GM19238 (cell line): ENCODE results near the gene XPC.

Experiments
- DNase-seq: peaks from one replicate; pipeline ENCODE4 v3.0.0; 2011; ENCODE audit warnings: low spot score; ENCODE audit not compliant: insufficient read length

XPC gene

DNA sequence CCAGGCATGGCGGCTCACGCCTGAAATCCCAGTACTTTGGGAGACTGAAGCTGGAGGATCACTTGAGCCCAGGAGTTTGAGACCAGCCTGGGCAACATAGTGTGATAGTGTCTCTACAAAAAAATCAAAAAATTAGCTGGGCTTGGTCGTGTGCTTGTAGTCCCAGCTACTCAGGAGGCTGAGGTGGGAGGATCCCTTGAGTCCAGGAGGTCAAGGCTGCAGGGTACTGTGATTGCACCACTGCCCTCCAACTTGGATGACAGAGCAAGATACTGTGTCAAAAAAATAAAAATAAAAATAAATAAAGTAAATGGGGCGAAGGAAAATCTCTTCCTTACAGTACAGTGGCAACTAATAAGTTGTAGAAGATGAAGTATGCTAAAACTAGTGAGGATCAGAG lies 29.8 kb upstream of the XPC start:
- no peak for DNase-seq

DNA sequence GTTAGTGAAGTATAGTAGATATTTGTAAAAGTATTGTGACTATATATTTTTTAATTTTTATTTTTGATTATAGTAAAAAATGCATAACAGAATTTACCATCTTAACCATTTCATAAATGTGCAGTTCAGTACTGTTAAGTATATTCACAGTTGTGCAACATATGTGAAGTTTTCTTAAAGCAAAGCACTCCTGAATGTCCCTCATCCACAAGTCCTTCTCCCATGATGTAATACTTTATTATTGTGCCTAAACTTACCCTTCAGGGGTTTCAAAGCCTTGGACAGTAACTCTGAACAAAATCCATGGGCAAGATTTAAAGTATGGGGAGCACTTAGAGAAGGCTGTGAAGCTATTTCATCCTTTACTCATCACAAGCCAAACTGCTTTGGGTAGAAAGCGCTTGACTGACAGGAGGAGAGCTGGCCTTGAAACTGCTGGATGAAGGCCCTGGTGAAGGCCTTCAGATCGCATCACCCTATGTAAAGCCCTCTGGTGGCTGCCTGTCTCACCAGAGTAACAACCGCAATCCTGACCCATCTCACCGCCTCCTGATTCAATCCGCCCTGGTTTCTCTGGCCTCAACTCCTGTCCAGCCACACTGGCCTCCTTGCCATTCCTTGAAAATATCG lies 28.3 kb upstream of the XPC start:
- no peak for DNase-seq

DNA sequence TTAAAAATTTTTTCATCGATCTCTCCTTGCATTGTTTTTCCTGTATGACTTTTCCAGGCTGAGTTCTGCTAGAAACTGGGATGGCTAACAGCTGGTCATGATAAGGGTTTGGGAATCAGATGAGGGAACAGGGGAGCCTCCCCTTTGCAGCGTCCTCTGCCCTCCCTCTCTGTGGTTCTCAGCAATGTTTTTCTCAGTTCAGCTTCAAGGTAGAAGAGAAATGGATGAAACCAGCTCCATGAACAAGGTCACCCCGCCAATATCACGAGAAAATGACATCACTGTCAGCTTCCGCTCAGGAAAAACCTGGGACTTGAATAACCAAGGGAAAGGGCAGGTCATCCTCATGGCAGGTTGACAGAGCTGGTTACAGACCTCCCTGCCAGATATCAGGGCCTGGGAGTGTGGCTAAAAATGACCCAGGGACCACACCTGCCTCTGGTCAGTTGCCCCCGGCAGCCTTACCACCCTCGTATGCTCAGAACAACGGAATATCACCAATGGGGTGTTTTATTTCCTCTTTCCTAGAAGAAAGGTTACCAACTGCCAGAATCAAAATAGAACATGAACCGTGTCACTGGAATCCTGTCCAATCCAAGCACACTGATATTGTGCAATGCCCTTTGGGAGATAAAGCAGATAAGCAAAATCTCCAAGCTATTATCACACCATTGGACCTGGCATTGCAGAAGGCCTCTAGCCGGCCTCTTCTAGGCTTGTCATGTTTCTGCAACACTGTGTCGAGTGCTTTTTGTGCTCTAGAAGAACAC lies 26.3 kb upstream of the XPC start:
- DNase-seq, result no peak

DNA sequence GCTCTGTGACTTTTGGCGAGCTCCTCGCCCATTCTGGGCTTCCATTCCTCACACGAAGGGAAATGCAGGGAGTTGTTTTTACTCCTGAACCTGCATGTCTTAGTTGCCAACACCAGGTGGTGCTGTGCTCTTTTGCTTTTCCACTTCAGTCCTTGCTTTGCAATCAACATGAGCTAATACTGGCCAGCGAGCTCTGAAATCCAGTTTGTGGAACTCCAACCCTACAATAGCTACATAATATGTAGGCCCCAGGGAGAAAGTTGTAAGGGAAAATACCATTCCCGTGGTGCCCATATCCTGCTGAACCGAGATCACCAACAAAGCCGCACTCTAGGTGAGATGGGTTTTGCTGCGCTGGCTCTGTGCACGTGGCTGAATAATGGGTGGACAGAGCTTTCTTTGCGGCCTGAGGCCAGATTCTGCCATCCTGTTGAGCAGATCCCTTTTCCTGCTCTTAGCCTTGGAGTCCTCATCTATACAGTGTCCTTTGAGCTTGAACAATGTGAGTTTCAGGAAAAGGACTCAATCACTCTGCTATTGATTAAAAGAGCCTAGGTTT lies 25.2 kb upstream of the XPC start:
- peak; percentile 24 for DNase-seq

DNA sequence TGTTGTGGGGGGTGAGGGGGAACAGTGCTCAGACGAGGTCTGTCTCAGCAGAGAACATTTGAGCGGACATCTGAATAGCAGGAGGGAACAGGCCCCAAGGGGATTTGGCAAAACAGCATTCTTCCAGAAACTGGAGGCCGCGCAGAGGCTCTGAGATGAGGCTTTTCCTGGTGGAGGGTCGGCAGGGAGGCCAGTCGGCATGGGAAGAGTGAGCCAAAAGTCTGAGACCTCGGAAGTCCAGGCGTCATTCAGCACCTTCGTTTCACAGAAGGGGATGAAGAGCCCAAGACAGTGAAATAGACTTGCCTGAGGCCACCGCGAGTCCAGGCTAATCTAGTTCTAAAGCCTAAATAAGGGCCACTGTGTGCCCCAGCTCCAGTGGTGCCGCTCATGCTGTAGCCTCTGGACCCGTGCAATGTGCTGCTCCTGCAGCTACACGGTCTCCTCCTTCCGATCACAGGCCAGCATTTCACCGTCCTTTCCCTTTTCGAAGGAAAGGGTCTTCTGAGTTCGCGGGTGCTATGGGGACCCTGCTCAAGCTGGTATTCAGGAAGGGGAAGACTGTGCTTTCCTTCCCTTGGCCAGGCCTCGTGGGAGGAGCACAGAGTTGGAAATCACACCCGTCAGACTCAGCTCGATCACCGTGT lies 24.6 kb upstream of the XPC start:
- DNase-seq, result no peak

DNA sequence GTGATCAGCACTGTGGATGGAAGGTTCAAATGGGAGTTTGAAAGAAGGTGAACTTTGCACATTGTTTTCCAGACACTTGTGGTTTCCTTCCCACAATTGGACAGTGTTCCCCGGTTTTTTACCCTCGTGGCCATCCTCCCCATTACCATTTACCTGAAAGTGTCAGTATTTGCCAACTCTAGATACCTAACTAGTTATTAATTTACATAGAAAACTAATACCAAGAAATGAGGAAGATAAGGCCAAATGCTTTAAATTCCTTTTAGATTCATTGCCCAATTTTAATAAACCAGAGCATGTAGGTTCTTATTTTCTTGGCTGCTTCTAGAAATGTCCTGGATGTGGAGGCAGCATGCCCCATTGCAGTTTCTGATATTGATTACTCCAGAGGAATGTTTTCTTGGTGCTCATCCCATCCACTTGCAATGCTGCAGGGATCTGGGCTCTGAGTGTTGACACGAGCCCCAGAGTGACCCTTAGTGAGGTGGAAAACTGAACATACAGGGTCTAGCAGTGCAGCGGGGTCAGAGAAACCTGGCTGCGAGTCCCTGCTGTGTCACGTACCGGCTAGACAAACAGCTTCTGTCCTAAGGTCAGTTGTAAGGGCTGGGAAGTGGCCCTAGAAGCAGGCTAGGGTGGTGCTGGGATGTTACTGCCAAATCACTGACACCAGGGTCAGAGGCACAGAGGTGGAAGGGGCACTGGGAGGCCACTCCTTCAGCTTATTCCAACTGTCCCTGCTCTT lies 23.7 kb upstream of the XPC start:
- no peak for DNase-seq

DNA sequence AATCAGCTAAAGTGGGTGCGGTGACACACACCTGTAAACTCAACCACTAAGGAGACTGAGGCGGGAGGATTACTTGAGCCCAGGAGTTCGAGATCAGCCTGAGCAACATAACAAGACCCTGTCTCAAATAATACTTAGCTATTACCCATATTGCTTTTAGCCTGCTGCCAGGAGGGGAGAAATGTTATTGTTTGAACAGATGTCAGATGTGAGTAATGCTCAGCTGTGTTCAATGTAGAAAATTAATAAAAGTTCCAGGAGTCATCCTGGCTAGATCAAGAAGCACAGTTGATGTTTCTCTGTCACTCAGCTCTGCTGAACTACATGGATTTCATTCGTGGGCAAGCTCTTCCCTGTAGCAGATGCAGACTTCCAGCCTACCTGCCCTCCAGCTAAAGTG lies 22.4 kb upstream of the XPC start:
- DNase-seq, result no peak

DNA sequence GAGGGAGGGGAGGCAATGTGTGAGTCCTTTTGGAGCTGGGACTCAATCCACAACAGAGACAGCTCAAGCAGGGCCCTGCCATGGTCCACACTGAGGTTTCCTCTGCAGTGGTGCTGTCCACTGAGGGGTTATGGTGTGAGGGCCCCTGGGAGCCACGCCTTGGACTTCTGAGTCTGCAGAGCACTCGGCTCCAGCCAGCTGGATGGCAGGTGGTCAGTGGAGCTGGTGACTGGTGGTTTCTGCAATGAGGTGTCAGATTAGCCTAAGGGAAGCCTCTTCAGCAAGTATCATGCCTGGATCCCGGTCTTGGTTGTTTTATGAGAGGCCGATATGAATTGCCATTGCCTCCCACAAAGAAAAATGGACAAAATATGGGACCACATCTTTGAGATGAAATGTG lies 21.9 kb upstream of the XPC start:
- DNase-seq, result no peak

DNA sequence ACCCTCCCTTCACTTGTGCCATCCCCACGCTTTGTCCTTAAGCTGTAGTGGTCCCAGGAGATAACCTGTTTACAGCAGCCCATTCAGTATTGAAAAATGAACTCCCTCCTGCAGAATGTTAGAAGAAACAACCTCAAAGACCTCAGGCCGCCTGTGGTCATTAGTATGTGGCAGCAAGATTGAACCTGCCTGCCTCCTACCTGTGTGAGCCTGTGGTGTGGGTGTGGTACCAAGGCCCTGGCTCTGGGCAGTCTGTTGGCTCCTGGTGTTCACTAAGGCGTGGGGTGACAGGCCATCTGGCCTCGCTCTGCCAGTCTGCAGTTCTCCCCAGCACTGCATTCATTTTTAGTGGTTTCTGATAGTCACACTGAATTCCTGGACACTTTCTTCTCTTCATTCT lies 21.2 kb upstream of the XPC start:
- DNase-seq, result no peak

DNA sequence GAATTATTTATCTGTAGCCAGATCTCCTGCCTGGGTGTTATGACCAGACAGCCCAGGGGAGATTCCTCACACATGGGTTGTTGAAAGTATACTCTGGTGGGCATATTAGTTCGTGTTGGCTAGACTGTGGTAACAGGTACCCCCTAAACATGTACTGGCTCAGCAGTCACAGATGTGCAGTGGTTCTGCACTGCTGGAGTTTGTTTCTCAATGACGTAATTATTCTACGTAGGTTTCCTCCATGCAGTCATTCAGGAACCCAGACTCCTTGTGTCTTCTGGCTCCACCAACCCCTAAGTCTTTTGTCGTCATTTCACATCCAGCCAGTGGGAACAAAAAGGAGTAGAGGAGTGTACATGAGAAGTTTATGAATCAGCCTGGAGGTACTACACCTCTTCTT lies 16.5 kb upstream of the XPC start:
- no peak for DNase-seq

DNA sequence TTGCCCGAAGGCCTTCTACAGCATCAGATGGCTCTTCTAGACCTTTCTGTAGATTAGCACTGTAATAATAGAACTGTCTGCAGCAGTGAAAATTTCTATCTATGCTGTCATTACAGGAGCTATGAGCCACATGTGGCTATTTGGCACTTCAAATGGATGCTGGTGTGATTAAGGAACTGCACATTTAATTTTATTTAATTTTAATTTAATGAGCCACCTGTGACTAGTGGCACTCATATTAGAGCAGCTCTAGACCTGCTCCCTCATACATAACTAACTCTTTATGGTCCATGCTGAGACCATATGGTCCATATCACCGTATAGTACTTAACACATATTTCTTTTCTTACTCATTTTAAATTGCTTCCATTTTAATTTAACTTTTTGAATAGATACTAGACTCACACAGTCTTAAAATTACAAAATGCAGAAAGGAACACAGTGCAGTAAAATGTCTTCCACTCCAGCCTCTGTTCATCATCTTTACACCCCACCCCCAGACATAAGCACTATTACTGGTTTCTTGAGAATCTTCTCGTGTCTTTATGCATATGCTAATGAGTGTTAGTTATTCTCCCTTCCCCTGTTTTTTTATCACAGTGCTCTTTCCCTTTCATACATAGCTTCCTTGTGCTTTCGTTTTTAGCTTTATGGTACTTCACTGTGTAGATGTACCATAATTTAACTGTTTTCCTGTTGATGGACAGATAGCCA lies 9.8 kb upstream of the XPC start:
- DNase-seq, result no peak

DNA sequence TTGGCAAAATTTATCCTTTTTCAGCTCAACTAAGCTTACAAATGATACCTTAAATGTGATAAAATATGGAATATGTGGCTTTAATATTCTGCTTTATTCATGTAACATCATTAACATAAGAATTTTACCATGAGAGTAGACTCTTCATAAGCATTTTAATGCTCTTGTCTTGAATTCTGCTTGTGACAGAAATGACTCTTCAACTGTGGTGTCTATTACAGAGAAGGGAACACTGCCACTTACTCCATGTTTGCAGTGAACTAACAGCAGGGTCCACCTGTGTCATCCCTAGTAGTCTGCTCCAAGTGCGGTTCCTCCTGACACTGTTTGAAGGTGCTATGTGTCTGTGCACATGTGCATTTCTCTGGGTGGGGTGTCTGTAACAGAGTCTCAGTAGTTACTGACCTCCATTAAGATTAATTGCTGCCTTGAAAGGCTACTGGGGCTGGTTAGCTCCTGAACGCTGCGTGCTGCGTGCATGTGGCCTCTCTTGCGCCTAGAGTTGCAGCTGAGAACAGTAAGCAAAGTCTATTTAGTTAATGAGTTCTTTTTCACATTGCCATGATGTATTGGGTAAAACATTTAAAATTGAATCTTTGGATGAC lies 8.6 kb upstream of the XPC start:
- DNase-seq, result no peak

DNA sequence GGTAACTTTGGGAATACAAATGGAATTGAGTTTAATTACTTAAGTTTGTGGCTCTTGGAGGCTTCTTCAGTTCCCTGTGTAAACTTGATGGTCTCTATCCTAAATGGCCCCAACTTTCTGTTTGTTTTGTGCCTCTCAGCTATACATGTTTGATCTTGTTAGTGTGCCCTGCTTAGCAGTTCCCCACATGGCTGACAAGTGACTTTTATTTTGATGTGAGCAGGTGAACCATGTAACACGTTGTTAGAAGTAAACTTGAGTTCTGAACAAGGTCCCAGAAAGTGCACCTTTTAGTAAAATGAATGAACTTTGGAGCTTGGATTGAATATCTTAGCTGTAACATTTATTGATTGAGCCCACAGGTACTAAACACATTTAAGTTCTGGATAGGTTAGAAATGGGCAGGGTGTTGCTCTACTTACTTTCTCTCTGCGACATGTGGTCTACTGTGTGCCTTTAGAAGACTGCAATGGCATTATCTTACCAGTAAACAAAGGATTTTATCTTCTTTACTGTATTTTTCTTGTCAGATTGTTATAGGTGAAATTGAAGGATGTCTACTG lies 4.7 kb upstream of the XPC start:
- no peak for DNase-seq

DNA sequence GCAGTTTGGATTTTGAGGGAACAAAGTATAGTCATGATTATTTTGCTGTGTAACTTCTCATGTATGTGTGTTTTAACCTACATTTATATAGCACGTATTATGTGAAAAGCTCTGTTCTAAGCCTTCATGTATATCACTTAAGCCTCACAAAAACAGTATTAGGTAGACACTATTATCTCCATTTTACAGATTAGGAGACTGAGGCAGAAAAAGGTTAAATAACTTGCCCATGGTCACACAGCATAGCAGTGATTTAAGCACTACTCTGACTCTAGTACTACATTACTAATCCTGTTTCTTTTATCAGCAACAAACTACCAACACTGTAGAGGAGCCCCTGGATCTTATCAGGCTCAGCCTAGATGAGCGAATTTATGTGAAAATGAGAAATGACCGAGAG lies 2.9 kb upstream of the XPC start:
- DNase-seq, result no peak

DNA sequence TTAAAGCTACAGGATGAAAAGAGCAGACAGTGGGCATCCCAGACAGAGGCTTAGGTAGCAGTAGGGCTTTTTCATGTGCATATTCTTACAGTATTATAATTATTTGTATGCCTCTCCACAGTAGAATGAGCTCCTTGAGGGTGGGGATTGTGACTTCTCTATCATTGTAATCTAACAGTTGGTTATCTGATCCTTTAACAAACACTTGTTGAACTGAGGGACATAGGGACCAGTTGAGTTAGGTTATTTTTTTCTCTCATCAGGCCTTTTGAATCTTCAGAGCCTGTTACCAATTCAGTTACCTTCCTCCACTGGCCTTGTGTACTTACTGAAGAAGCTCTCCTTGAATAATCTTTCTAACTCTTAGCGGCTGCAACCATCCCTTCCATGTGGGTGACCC lies 1.4 kb upstream of the XPC start:
- no peak for DNase-seq

DNA sequence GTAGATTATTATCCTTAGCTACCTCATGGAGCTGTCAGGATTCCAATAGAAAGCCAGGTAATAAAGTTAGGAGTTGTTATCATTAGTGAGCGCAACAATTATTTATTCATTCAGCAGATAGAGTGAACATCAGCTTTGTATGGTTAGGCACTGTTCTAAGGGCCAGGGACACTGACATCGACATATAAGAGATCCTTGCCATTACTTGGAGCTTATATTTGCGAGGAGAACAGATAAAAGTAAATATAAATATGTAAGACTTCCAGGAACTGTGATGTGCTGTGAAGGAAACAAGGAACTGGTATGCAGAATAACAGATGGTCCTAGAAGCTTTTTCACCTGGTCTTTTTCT lies 689 bp upstream of the XPC start:
- DNase-seq, result no peak

DNA sequence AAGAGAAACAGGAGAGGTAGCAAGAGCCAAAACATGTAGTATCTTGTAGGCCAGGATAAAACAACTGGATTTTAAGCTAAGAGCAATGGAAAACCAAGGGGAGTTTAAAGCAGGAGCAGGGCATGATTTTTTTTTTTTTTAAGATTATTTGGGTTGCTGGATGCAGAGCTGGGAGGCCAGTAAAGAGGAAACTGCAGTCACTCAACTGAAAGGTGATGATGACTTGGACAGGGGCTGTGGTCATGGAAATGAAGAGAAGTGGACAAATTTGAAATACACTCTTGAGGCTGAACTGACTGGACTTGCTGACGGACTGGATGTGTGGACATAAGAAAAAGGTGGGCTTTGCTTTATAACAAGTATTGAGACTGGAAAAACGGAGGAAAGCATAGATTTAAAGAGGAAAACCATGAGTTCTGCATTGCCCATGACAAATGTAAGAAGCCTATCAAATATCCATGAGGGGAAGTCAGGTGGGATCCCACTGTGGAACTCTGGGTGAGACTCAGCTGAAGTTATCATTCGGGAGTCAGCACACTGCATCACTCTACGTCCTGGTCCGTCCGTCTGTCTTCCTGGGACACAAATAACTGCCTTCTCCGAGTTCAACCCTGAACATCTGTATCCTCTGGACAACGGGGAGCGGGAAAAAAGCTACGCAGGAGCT lies 688 bp downstream of the XPC start:
- DNase-seq, result no peak

DNA sequence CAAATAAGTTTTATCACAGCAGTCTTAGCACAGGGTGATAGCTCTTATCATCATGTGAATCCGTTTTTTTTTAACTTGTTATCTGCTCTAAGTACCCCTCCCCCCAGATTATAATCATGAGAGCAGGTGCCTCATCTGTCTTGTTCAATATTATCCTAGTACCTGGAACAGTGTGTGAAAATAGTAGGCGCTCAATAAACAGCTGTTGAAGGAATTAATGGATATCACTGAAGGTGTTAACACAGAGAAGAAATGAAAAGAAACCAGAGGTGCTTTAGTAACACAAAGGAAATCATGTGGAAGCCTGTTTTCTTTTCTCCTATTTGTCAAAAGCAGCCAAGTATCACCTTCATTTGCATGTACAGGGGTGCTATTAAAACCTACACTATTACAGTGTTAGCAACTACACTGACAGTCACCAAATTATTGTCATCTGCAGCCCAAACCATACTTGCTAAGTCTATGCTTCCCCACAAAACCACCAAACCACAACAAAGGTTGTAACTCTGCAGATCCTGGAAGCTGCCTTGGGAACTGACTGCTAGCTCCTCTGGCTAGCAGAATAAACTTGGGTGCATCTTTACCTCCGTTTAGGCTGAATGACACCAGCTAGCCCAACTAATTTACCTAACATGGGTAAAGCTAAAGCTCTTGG lies 2.9 kb downstream of the XPC start:
- no peak for DNase-seq

DNA sequence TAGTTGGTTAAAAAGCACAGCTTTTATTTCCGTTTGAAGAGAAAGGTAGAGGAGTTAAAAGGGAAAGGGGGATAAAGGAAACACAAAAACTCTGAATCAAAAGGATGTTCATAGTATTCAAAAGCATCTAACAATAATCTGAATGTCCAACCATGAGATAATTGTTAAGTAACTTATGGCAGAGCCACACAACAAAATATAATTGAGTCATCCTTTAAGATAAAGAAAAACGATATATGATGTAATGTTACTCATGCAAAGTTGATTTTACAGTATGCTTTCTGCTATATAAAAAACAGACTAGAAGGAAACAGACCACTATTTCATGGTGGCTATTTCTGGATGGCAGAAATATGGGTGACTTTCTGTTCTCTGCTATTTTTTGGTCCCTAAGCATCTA lies 3.9 kb downstream of the XPC start:
- no peak for DNase-seq

DNA sequence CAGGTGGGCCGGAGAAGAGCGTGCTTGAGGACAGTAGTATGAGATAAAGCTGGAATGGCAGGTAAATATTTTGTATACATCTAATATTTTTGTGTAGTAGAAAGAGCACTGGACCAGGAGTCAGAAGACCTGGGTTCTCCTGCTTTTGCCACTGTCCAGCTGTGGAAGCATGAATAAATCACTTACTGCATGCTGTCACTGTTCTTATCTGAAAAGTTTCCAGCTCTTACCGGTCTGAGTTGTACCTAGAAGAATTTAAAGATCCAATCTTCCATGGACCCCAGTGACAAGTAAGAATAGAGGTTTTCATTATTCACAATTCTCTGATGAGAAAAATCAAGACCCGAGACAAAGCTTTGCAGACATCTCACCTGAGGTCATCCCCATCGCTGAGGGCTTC lies 5.9 kb downstream of the XPC start:
- DNase-seq, result no peak
